ENCODE data around the gene KTN1. TPM values are rescaled to one million over a fixed set of nuclear protein-coding genes. Genes with fewer than 3 reads are reported as not detected.

Gene KTN1
- total and polyA plus RNA-seq, 2 experiments from 2014 or later: 124 to 607 TPM

DNA sequence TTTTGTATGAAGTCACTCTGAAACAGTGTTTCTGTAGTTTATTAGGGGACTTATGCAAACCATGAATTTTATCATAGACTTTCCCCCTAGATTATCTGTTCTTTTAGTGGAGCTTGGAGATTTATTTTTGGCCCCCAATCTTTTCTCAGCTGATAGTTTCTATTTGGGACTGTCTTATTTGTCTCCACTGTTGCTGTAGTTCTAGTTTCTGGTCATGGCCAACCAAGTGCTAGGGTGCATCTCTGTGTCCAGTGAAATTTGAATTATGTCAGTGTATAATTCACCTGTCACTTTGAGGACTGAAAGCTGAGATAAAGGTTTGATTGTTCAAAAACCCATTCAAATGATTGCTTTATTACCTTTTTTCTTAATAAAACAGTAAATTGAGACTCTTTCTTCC is 61.3 kb downstream of the KTN1 start:
- Mint-ChIP-seq H3K27ac (no peak overlapping the region), H3K4me3 (no peak overlapping the region), H3K4me1 (peaks cover 24% of the 10 kb centered on the region), H3K9me3 (no peaks in the 10 kb centered on the region), H3K27me3 (ENCODE audit: insufficient read depth, low read depth, poor library complexity) (no peaks in the 10 kb centered on the region), H3K36me3 (ENCODE audit: low read depth) (peaks cover 60% of the 10 kb centered on the region)
- H3K4me2 ChIP-seq: peak overlapping the region; percentile 17
- H2AFZ ChIP-seq: no peak overlapping the region
- TF ChIP-seq ZNF462 (CRISPR knock-in tag; IDR thresholded peaks at IDR 0.05) (no peak), JUNB (IDR thresholded peaks at IDR 0.05; ENCODE audit: unreplicated experiment) (no peak), ZNF114 (CRISPR knock-in tag; IDR thresholded peaks at IDR 0.05) (no peak), STAT1 (IDR thresholded peaks at IDR 0.05; ENCODE audit: unreplicated experiment) (no peak), NANOG (IDR thresholded peaks at IDR 0.05; ENCODE audit: borderline replicate concordance) (no peak), POLR2AphosphoS5 (IDR thresholded peaks at IDR 0.05; ENCODE audit: low read depth) (no peak), EZH2phosphoT487 (IDR thresholded peaks at IDR 0.05; ENCODE audit: unreplicated experiment) (no peak), CREB1 (CRISPR knock-in tag; IDR thresholded peaks at IDR 0.05; ENCODE audit: low read depth) (no peak), CTCF (conservative IDR thresholded peaks at IDR 0.05; ENCODE audit: low read depth in 2 of 2) (no peak), EZH2 (IDR thresholded peaks at IDR 0.05; ENCODE audit: low read depth, unreplicated experiment) (no peak), ZNF331 (CRISPR knock-in tag; IDR thresholded peaks at IDR 0.05; ENCODE audit: low read depth) (no peak)
- TF ChIP-seq, protein P1, sequence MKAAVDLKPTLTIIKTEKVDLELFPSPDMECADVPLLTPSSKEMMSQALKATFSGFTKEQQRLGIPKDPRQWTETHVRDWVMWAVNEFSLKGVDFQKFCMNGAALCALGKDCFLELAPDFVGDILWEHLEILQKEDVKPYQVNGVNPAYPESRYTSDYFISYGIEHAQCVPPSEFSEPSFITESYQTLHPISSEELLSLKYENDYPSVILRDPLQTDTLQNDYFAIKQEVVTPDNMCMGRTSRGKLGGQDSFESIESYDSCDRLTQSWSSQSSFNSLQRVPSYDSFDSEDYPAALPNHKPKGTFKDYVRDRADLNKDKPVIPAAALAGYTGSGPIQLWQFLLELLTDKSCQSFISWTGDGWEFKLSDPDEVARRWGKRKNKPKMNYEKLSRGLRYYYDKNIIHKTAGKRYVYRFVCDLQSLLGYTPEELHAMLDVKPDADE (IDR thresholded peaks at IDR 0.05): no peak
- TF ChIP-seq, protein P2, sequence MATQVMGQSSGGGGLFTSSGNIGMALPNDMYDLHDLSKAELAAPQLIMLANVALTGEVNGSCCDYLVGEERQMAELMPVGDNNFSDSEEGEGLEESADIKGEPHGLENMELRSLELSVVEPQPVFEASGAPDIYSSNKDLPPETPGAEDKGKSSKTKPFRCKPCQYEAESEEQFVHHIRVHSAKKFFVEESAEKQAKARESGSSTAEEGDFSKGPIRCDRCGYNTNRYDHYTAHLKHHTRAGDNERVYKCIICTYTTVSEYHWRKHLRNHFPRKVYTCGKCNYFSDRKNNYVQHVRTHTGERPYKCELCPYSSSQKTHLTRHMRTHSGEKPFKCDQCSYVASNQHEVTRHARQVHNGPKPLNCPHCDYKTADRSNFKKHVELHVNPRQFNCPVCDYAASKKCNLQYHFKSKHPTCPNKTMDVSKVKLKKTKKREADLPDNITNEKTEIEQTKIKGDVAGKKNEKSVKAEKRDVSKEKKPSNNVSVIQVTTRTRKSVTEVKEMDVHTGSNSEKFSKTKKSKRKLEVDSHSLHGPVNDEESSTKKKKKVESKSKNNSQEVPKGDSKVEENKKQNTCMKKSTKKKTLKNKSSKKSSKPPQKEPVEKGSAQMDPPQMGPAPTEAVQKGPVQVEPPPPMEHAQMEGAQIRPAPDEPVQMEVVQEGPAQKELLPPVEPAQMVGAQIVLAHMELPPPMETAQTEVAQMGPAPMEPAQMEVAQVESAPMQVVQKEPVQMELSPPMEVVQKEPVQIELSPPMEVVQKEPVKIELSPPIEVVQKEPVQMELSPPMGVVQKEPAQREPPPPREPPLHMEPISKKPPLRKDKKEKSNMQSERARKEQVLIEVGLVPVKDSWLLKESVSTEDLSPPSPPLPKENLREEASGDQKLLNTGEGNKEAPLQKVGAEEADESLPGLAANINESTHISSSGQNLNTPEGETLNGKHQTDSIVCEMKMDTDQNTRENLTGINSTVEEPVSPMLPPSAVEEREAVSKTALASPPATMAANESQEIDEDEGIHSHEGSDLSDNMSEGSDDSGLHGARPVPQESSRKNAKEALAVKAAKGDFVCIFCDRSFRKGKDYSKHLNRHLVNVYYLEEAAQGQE (IDR thresholded peaks at IDR 0.05; ENCODE audit: unreplicated experiment): no peak
- no peaks in the 10 kb centered on the region for H3K27me3 ChIP-seq (ENCODE audit: insufficient read depth)
- H3K36me3 ChIP-seq (ENCODE audit: insufficient read depth): peaks cover 16% of the 10 kb centered on the region
- H3F3A ChIP-seq (replicated peaks; ENCODE audit: low read depth): no peaks in the 10 kb centered on the region
- no peak for ATAC-seq
- no peak for DNase-seq (ENCODE audit: low spot score)
- H4K20me1 ChIP-seq (replicated peaks; ENCODE audit: insufficient read depth): no peaks in the 10 kb centered on the region
- no peak overlapping the region for H3K27ac ChIP-seq (ENCODE audit: low read depth)
- H3K79me2 ChIP-seq (replicated peaks; ENCODE audit: insufficient read depth): no peaks in the 10 kb centered on the region
- peaks cover 16% of the 10 kb centered on the region for H3K4me1 ChIP-seq (ENCODE audit: insufficient read depth)
- H3K4me3 ChIP-seq: no peak overlapping the region
- H3K9me2 ChIP-seq (ENCODE audit: insufficient read depth): no peaks in the 10 kb centered on the region
